T1000 (cell line): ENCODE measurements around the gene JAKMIP1.
"Not testable (repeated sequence)": the region's sequence is repeated elsewhere in the genome, so short reads cannot be mapped to it uniquely, and the experiment has no call there.

Experiments used
- DNase-seq: peaks from one replicate; lab custom pipeline; 2025; ENCODE audit warnings: mixed read lengths; lab: John Stamatoyannopoulos, UW

The JAKMIP1 gene

GRCh38 chr4:6143603-6144181 lies 56.7 kb downstream of the JAKMIP1 start:
- no peak for DNase-seq

GRCh38 chr4:6142935-6143602 lies 57.3 kb downstream of the JAKMIP1 start:
- DNase-seq, result no peak

- no peak for DNase-seq
Observed at GRCh38 chr4:6142511-6142910, 57.8 kb downstream of the JAKMIP1 start.

- DNase-seq, result no peak
Observed at GRCh38 chr4:6141554-6141953, 58.8 kb downstream of the JAKMIP1 start.

GRCh38 chr4:6141021-6141420 lies 59.3 kb downstream of the JAKMIP1 start:
- not testable (repeated sequence) for DNase-seq

GRCh38 chr4:6137747-6138135 lies 62.6 kb downstream of the JAKMIP1 start:
- DNase-seq, result no peak

GRCh38 chr4:6137027-6137746 lies 63.2 kb downstream of the JAKMIP1 start:
- no peak for DNase-seq

- no peak for DNase-seq
Observed at GRCh38 chr4:6134612-6135220, 65.6 kb downstream of the JAKMIP1 start.

- DNase-seq, result no peak
Observed at GRCh38 chr4:6132716-6133115, 67.6 kb downstream of the JAKMIP1 start.

- no peak for DNase-seq
Observed at GRCh38 chr4:6128221-6128850, 72.0 kb downstream of the JAKMIP1 start.

GRCh38 chr4:6126971-6127745 lies 73.2 kb downstream of the JAKMIP1 start:
- DNase-seq, result no peak

- no peak for DNase-seq
Observed at GRCh38 chr4:6125103-6125651, 75.2 kb downstream of the JAKMIP1 start.

- no peak for DNase-seq
Observed at GRCh38 chr4:6124386-6125102, 75.8 kb downstream of the JAKMIP1 start.

- no peak for DNase-seq
Observed at GRCh38 chr4:6123976-6124375, 76.4 kb downstream of the JAKMIP1 start.

- no peak for DNase-seq
Observed at GRCh38 chr4:6123541-6123940, 76.8 kb downstream of the JAKMIP1 start.

- no peak for DNase-seq
Observed at GRCh38 chr4:6123116-6123515, 77.2 kb downstream of the JAKMIP1 start.

- no peak for DNase-seq
Observed at GRCh38 chr4:6122496-6122895, 77.9 kb downstream of the JAKMIP1 start.

GRCh38 chr4:6121941-6122340 lies 78.4 kb downstream of the JAKMIP1 start:
- DNase-seq, result no peak

- no peak for DNase-seq
Observed at GRCh38 chr4:6121276-6121850, 79.0 kb downstream of the JAKMIP1 start.

- DNase-seq, result no peak
Observed at GRCh38 chr4:6120361-6120760, 80.0 kb downstream of the JAKMIP1 start.
